ENCODE measurements around the gene SPI1. TPM values are rescaled to one million over a fixed set of nuclear protein-coding genes. Genes with fewer than 3 reads are reported as not detected.
A peak's percentile ranks its signal among the peaks of the same experiment; 100 is the strongest.

SPI1 gene
- total RNA-seq, 1 donor from 2014 or later: 12.0 TPM

DNA sequence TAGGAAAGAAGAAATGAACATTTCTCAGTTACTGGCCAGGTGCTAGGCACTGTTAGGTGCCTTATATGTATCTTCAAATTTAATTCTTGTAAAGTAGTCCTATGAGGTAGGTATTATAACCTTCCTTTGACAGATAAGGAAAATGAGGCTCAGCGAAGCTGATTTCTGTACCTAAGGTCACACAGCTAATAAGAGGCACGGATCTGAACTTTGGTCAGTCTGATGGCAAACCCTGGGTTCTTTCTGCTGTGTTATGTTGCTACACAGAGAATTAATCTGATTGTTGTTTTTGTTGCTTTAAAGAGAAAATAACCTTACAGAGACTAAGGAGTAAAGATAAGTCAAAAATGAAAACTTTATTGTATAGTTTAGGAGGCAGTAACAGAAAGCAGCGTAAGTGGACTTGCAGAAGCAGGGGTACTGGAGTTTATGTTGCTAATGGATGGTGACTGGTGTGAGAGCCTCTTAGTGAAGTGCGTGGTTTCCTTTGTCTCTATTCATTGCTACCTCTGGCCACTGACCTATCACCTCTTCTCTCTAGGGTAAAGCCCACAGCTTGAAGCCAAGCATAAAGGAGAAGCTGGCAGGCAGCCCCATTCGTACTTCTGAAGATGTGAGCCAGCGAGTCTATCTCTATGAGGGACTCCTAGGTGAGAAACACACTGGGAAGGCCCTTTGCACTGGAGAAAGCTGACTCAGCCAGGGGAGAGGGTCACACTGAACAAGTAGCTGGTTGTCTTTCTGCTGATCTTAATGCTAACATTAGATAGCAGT is 70.1 kb downstream of the SPI1 start:
- peak; percentile 35 for DNase-seq (ENCODE audit: low spot score)
- intact Hi-C loops (cut with DNase I): loop anchor here (5.0 kb wide), 1 partner anchor 36 kb away; the partner anchor contains the start of gene MADD

DNA sequence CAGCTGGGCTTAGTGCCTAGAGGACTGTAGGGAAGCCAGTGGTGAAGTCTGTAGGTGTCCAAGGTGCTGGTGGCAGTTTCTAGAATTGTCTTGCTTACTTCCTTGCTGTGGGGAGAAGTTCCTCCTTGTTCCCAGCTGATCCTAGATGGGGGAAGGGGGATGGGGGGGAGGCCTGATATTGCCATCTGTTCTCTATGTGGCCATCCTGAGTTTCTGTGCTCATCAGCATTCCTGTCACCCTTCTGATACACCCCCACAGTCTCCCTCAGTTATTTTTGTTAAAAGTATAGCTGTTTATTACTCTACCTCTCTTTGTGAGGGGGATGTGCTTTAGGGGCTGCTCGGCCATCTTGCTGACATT is 71.9 kb downstream of the SPI1 start:
- intact Hi-C loops (cut with DNase I): loop anchor here (5.0 kb wide), 1 partner anchor 34 kb away; the partner anchor contains the start of gene MADD
- peak; percentile 29 for DNase-seq (ENCODE audit: low spot score)

DNA sequence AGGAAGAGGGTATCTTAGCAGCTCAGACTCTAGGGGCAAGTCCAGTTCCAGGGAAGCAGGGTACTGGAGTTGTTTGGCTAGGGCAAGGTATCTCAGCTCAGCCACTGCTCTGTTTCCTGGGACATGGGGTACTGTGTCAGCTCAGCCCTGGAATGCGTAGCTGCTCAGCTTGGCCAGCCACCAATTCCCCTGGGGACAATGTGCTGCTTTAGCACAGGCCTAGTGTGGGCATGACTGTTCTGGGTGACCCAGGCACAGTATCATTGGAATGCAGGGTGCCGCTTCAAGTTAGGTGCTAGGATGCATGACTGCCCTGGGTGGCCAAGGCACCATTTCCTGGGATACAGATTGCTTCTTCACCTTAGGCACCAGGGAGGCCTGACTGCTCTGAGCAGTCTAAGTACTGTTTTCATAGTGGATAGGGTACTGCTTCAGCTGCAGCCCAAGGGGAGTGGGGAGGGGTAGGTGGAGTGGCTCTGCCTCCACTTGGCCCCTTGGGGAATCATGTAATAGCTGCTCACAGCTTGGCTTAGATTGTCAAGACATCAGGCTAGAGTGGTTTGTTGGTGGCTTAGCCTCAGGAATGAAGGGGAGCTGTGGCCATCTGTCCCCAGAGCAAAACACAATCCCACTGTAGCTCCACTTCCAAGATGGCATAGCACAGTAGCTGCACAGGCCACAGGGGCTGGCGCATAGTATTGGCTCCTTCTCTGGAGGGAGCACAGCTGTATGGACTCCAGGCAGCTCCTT is 72.4 kb downstream of the SPI1 start:
- intact Hi-C loops (cut with DNase I): loop anchor here (5.0 kb wide), 1 partner anchor 34 kb away; the partner anchor contains the start of gene MADD
- peak; percentile 86 for DNase-seq (ENCODE audit: low spot score)

Small RNA genes within 50 kb of the gene (microRNA-seq; reads per million reads assigned to microRNA genes)
- gene MIR4487: not detected

Other genes with a start within 250 kb of the SPI1 start
- gene ARFGAP2, start 201.7 kb downstream of the SPI1 start, total RNA-seq: 72.3 TPM
- gene PACSIN3, start 192.1 kb downstream of the SPI1 start, total RNA-seq: 295 TPM
- gene DDB2, start 163.6 kb downstream of the SPI1 start, total RNA-seq: 13.9 TPM
- gene ACP2, start 129.7 kb downstream of the SPI1 start, total RNA-seq: 17.3 TPM
- gene NR1H3, start 120.6 kb downstream of the SPI1 start, total RNA-seq: 7.1 TPM
- gene MADD, start 108.4 kb downstream of the SPI1 start, total RNA-seq: 33.1 TPM
- gene MYBPC3, start 25.8 kb downstream of the SPI1 start, total RNA-seq: 1,860 TPM
- gene SLC39A13, start 30.0 kb upstream of the SPI1 start, total RNA-seq: 72.2 TPM
- 132 TPM for gene PSMC3, start 47.9 kb upstream of the SPI1 start, total RNA-seq
- gene RAPSN, start 70.6 kb upstream of the SPI1 start, total RNA-seq: 3.7 TPM
- gene CELF1, start 174.6 kb upstream of the SPI1 start, total RNA-seq: 102 TPM
- 18.7 TPM for gene PTPMT1, start 187.1 kb upstream of the SPI1 start, total RNA-seq
- gene KBTBD4, start 200.4 kb upstream of the SPI1 start, total RNA-seq: 14.3 TPM
- gene NDUFS3, start 200.5 kb upstream of the SPI1 start, total RNA-seq: 234 TPM
- gene FAM180B, start 208.1 kb upstream of the SPI1 start, total RNA-seq: not detected
- gene C1QTNF4, start 215.9 kb upstream of the SPI1 start, total RNA-seq: 0.51 TPM